Spleen (tissue), 11 donors: ENCODE measurements around the gene KCND2. TPM values are rescaled to one million over a fixed set of nuclear protein-coding genes. Genes with fewer than 3 reads are reported as not detected.

Experiments used
- DNase-seq: peaks from one replicate; pipeline ENCODE4 v3.0.0-alpha.2; 2020
- H3K27ac ChIP-seq, 8 donors: fragments of 200-600 bp; sonication (generic) in 7 of 8; 1 replicate in 4 of 8; 2 replicates in 4 of 8; pipeline versions ENCODE4 v1.5.0 to v1.8.0; 2016 to 2021; ENCODE audit warnings: inconsistent platforms in 4 of 8, mild to moderate bottlenecking in 4 of 8, moderate library complexity in 1 of 8
- H3K27me3 ChIP-seq, 7 donors: fragments of 200-600 bp; sonication (generic) in 6 of 7; replicated peaks in 1 of 7; 1 replicate in 4 of 7; 2 replicates in 3 of 7; pipeline versions ENCODE4 v1.5.0 to v1.8.0; 2016 to 2021; ENCODE audit warnings: inconsistent platforms in 3 of 7, mild to moderate bottlenecking in 1 of 7
- H3K36me3 ChIP-seq, 6 donors: fragments of 200-600 bp; sonication (generic) in 5 of 6; 1 replicate in 4 of 6; 2 replicates in 2 of 6; pipeline versions ENCODE4 v1.5.0 to v1.8.0; 2016 to 2021; ENCODE audit warnings: inconsistent platforms in 2 of 6
- H3K4me1 ChIP-seq, 6 donors: fragments of 200-600 bp; sonication (generic) in 5 of 6; 1 replicate in 3 of 6; 2 replicates in 3 of 6; pipeline versions ENCODE4 v1.5.0 to v1.8.0; 2016 to 2021; ENCODE audit warnings: inconsistent platforms in 3 of 6
- H3K4me3 ChIP-seq, 8 donors: fragments of 200-600 bp; sonication (generic) in 7 of 8; 1 replicate in 4 of 8; 2 replicates in 4 of 8; pipeline versions ENCODE4 v1.5.0 to v1.8.0; 2016 to 2021; ENCODE audit warnings: inconsistent platforms in 4 of 8, mild to moderate bottlenecking in 4 of 8, moderate library complexity in 2 of 8
- H3K9me3 ChIP-seq, 8 donors: fragments of 200-600 bp; sonication (generic) in 7 of 8; 1 replicate in 4 of 8; 2 replicates in 4 of 8; pipeline versions ENCODE4 v1.5.0 to v1.8.0; 2016 to 2021; ENCODE audit warnings: inconsistent platforms in 4 of 8
- POLR2A ChIP-seq, 3 donors: fragments of 450-650 bp; IDR thresholded peaks; one replicate each; pipeline ENCODE4 v1.5.1; 2017; ENCODE audit warnings: antibody characterized with exemption in 3 of 3, mild to moderate bottlenecking in 1 of 3
- POLR2AphosphoS5 ChIP-seq, 3 donors: sonication (generic); formaldehyde crosslinking; IDR thresholded peaks; one replicate each; pipeline ENCODE4 v1.5.1; 2017; ENCODE audit warnings: antibody characterized with exemption in 3 of 3
- WGBS, 5 donors: extraction: QIAGEN DNeasy Blood & Tissue Kit in 3 of 5; methylation state at CpG; one replicate each; pipeline versions ENCODE4 v1.1.5 to v1.1.7; 2013 to 2018; 5-methylcytosine and 5-hydroxymethylcytosine counted together
- intact Hi-C: fragments of 100-400 bp; cut with DNase I; formaldehyde crosslinking; loops from one replicate; pipeline ENCODE4 v1.15.0; 2023; ENCODE audit warnings: low total_unique reads
- polyA plus RNA-seq, 3 donors: library from polyadenylated mRNA; stranded (reverse); fragments of 200-250 nt; gene quantifications; one replicate each; pipeline ENCODE4 v1.2.1, GENCODE V29; 2013
- total RNA-seq, 7 donors: library from RNA; depleted of rRNA in 3 of 7; stranded (reverse); fragments of >200 nt in 3 of 7; fragmentation: NEBNext Ultra II Directional in 4 of 7; extraction: Animal tissue kit (Norgen Biotek cat#: 25700) in 4 of 7; gene quantifications; one replicate each; pipeline versions ENCODE4 v1.1.0 to v1.2.1, GENCODE V29; 2016 to 2021
- TF ChIP-seq, protein P1 (sequence below), 11 experiments: fragments of 200-600 bp in 7 of 11; fragments of 450-650 bp in 4 of 11; sonication (generic) in 4 of 11; IDR thresholded peaks in 8 of 11; conservative IDR thresholded peaks in 3 of 11; 1 replicate in 7 of 11; 2 replicates in 4 of 11; pipeline versions ENCODE4 v1.4.0 to v1.8.0; 2016 to 2021; ENCODE audit warnings: antibody characterized with exemption in 11 of 11, inconsistent platforms in 4 of 11, mild to moderate bottlenecking in 1 of 11
- donor health status: healthy with polysubstance abuse.
- donor health status: DM: no; HTN: no; CAD: no; lungs with moderate emphysema.
- donor health status: DM: no; HTN: no; CAD: no.
- donor health status: Bipolar disorder and iron deficiency.
- donor health status: healthy.
- donor health status: DM: no; HTN: no; CAD: no.
- donor health status: DM: yes; HTN: yes; CAD: no.

Gene KCND2
- total and polyA plus RNA-seq, 10 donors = 0.02 to 0.80 (median 0.26) TPM; not detected in 1

DNA sequence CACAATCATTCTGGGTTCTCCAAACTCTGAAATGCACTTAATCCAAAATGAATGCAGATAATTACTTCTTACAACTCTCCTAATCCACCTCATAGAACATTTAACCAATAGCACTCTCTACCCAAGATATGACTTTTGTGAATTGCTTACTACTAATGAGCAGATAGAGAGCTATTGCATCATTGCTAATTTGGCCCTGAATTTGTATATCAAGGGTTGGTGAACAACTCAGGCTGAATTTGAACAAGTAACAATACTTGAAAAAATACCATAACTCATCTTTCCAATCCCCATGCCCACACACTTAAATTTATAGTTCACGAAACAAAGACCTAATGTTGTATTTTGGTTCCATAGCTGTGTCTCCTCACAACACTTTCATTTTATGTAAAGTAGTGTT, 339.0 kb downstream of the KCND2 start:
- TF ChIP-seq POLR2AphosphoS5 (IDR thresholded peaks at IDR 0.05) (no peak), POLR2A (IDR thresholded peaks at IDR 0.05) (no peak)
- TF ChIP-seq, protein P1, sequence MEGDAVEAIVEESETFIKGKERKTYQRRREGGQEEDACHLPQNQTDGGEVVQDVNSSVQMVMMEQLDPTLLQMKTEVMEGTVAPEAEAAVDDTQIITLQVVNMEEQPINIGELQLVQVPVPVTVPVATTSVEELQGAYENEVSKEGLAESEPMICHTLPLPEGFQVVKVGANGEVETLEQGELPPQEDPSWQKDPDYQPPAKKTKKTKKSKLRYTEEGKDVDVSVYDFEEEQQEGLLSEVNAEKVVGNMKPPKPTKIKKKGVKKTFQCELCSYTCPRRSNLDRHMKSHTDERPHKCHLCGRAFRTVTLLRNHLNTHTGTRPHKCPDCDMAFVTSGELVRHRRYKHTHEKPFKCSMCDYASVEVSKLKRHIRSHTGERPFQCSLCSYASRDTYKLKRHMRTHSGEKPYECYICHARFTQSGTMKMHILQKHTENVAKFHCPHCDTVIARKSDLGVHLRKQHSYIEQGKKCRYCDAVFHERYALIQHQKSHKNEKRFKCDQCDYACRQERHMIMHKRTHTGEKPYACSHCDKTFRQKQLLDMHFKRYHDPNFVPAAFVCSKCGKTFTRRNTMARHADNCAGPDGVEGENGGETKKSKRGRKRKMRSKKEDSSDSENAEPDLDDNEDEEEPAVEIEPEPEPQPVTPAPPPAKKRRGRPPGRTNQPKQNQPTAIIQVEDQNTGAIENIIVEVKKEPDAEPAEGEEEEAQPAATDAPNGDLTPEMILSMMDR (IDR thresholded peaks at IDR 0.05 in 8 of 11, conservative IDR thresholded peaks at IDR 0.05 in 3 of 11) = no peak
- Histone ChIP-seq H3K4me3 (no peak overlapping the region), H3K9me3 (no peaks in the 10 kb centered on the region), H3K27ac (no peak overlapping the region), H3K36me3 (no peaks in the 10 kb centered on the region), H3K27me3 (no peaks in the 10 kb centered on the region), H3K4me1 (no peaks in the 10 kb centered on the region)
- intact Hi-C loops = no loop called here
- no peak for DNase-seq
- WGBS, 5 donors = 85 to 94% (median 93%) methylated on average over 1 of the region's 1 CpG

DNA sequence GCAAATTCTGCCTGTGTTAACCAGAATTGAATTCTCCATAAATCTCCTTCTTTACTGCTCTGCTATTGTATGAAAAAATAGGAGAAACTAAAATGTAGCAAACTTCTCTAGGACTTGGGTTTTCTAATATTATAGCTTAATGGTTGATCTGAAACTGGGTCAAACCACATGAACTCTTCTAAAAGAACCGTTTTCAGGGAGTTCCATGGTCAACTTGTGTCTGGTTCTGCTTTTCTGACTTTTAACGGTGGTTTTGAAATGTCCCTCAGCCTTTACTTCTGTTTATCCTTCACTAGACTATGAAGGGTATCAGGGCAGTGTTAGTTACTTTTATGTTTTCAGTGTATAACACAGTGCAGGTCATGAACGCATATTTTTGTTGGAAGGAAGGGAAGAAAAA, 342.7 kb downstream of the KCND2 start:
- no peak overlapping the region for H3K27ac ChIP-seq
- H3K27me3 ChIP-seq = no peaks in the 10 kb centered on the region
- 61 to 75% (median 69%) methylated on average over 3 of the region's 3 CpGs for WGBS, 5 donors
- H3K9me3 ChIP-seq = no peaks in the 10 kb centered on the region
- H3K4me3 ChIP-seq = no peak overlapping the region
- TF ChIP-seq POLR2AphosphoS5 (IDR thresholded peaks at IDR 0.05) (no peak), POLR2A (IDR thresholded peaks at IDR 0.05) (no peak)
- TF ChIP-seq, protein P1 (IDR thresholded peaks at IDR 0.05 in 8 of 11, conservative IDR thresholded peaks at IDR 0.05 in 3 of 11) = no peak
- no peak for DNase-seq
- intact Hi-C loops = no loop called here
- H3K4me1 ChIP-seq = no peaks in the 10 kb centered on the region
- H3K36me3 ChIP-seq = no peaks in the 10 kb centered on the region

DNA sequence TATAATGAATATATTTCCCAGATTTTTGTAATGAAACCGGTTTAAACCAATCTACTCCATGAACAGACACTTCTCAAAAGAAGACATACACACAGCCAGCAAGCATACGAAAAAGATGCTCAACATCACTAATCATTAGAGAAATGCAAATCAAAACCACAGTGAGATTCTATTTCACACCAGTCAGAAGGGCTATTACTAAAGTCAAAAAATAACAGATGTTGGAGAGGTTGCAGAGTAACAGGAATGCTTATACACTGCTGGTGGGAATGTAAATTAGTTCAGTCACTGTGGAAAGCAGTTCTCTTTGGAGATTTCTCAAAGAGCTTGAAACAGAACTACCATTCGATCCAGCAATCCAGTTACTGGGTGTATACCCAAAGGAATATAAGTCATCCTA, 344.3 kb downstream of the KCND2 start:
- no peak overlapping the region for H3K4me3 ChIP-seq

DNA sequence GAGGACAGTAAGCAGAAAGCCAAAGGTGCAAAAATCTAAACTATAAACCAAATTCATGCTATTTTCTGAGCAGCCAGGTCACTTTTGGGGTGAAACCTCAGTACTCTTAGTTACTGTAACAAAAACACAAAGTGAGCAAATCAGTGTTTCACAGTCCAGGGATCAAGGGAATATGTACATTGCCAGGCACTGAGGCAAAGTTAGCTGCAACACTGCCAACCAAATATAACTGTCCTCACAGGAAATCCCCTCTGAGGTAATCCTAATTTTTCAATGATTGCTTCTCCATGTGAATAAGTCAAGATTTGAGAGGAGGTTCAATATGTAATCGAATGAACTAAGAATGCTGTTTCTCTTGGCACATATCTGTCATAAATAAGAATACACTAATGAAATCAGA, 355.3 kb downstream of the KCND2 start:
- H3K4me1 ChIP-seq = no peaks in the 10 kb centered on the region
- no peaks in the 10 kb centered on the region for H3K27me3 ChIP-seq
- DNase-seq = no peak
- H3K9me3 ChIP-seq = no peaks in the 10 kb centered on the region
- 59 to 83% (median 77%) methylated on average over 1 of the region's 1 CpG for WGBS, 5 donors
- no peaks in the 10 kb centered on the region for H3K36me3 ChIP-seq
- intact Hi-C loops = no loop called here
- TF ChIP-seq, protein P1 (IDR thresholded peaks at IDR 0.05 in 8 of 11, conservative IDR thresholded peaks at IDR 0.05 in 3 of 11) = no peak
- TF ChIP-seq POLR2AphosphoS5 (IDR thresholded peaks at IDR 0.05) = no peak
- no peak for TF ChIP-seq POLR2A (IDR thresholded peaks at IDR 0.05)
- no peak overlapping the region for H3K4me3 ChIP-seq
- no peak overlapping the region for H3K27ac ChIP-seq

More for the DNA sequence above, 344.3 kb downstream of the KCND2 start:
- Histone ChIP-seq H3K27me3 (no peaks in the 10 kb centered on the region), H3K27ac (no peak overlapping the region), H3K4me1 (no peaks in the 10 kb centered on the region), H3K36me3 (no peaks in the 10 kb centered on the region), H3K9me3 (no peaks in the 10 kb centered on the region)
- 69 to 84% (median 75%) methylated on average over 3 of the region's 3 CpGs for WGBS, 5 donors
- no peak for DNase-seq
- TF ChIP-seq, protein P1 (IDR thresholded peaks at IDR 0.05 in 8 of 11, conservative IDR thresholded peaks at IDR 0.05 in 3 of 11) = no peak
- TF ChIP-seq POLR2A (IDR thresholded peaks at IDR 0.05) (no peak), POLR2AphosphoS5 (IDR thresholded peaks at IDR 0.05) (no peak)
- intact Hi-C loops = no loop called here
